IMR-90 (cell line): ENCODE measurements around the gene MAGI2. TPM values are rescaled to one million over a fixed set of nuclear protein-coding genes. Genes with fewer than 3 reads are reported as not detected.

Experiments
- ATAC-seq: fragments of 200-7000 bp; cut with Tn5 transposase; 2 replicates; pipeline ENCODE4 v1.9.1; 2020; ENCODE audit warnings: low read depth, mild to moderate bottlenecking, moderate library complexity
- BruUV-seq: library from RNA; stranded (reverse); fragments of 400-500 nt; replicated peaks from 2 replicates; lab custom pipeline; 2021; lab: Mats Ljungman, UMichigan
- CTCF ChIA-PET: fragments of 300-600 bp; formaldehyde crosslinking; extraction: SDS; loops from one replicate; lab custom pipeline; 2021; ENCODE audit warnings: antibody characterized with exemption; lab: Yijun Ruan, JAX
- POLR2A ChIA-PET: fragments of 300-600 bp; sonication (Branson Sonifier 250); formaldehyde crosslinking; loops from one replicate; lab custom pipeline; 2022; ENCODE audit warnings: antibody characterized with exemption; ENCODE audit not compliant: unreplicated experiment; lab: Charles Lee
- DNase-seq: peaks from one replicate; pipeline ENCODE4 v3.0.0; 2013
- H2AFZ ChIP-seq: replicated peaks from 2 replicates; pipeline ENCODE3; 2013; ENCODE audit warnings: low read length, mild to moderate bottlenecking; ENCODE audit not compliant: poor library complexity
- H2AK5ac ChIP-seq: 2 replicates; pipeline ENCODE4 v1.6.1; 2013; ENCODE audit warnings: low read depth, low read length, inconsistent platforms
- H2AK9ac ChIP-seq: replicated peaks from 2 replicates; pipeline ENCODE3; 2013; ENCODE audit warnings: mild to moderate bottlenecking, low read depth, low read length, moderate library complexity; ENCODE audit not compliant: poor library complexity
- H2BK120ac ChIP-seq: 2 replicates; pipeline ENCODE4 v1.6.1; 2013; ENCODE audit warnings: low read depth, low read length, inconsistent platforms
- H2BK15ac ChIP-seq: 3 replicates; pipeline ENCODE4 v1.6.1; 2013; ENCODE audit warnings: low read depth, low read length, inconsistent platforms
- H2BK20ac ChIP-seq: 2 replicates; pipeline ENCODE4 v1.6.1; 2013; ENCODE audit warnings: low read depth, mild to moderate bottlenecking, inconsistent platforms, low read length, moderate library complexity
- H2BK5ac ChIP-seq: 2 replicates; pipeline ENCODE4 v1.6.1; 2013; ENCODE audit warnings: mild to moderate bottlenecking, low read depth, low read length, inconsistent platforms; ENCODE audit not compliant: poor library complexity, severe bottlenecking
- H3K14ac ChIP-seq: replicated peaks from 2 replicates; pipeline ENCODE4 v1.6.1; 2013; ENCODE audit warnings: low read depth, low read length, inconsistent platforms
- H3K18ac ChIP-seq: 2 replicates; pipeline ENCODE4 v1.6.1; 2013; ENCODE audit warnings: low read depth, low read length, control low read depth
- H3K23ac ChIP-seq: 2 replicates; pipeline ENCODE4 v1.6.1; 2013; ENCODE audit warnings: low read depth, low read length, inconsistent platforms
- H3K27ac ChIP-seq: 2 replicates; pipeline ENCODE4 v1.5.1; 2013; ENCODE audit warnings: mild to moderate bottlenecking, control low read depth, low read length; ENCODE audit not compliant: insufficient read depth
- H3K27me3 ChIP-seq: 2 replicates; pipeline ENCODE4 v1.6.1; 2013; ENCODE audit warnings: low read length; ENCODE audit not compliant: control insufficient read depth, insufficient read depth
- H3K36me3 ChIP-seq: 2 replicates; pipeline ENCODE4 v1.6.1; 2013; ENCODE audit warnings: low read length, mixed read lengths; ENCODE audit not compliant: control insufficient read depth, insufficient read depth
- H3K4ac ChIP-seq: 2 replicates; pipeline ENCODE4 v1.6.1; 2013; ENCODE audit warnings: low read depth, low read length, inconsistent platforms
- H3K4me1 ChIP-seq: 2 replicates; pipeline ENCODE4 v1.6.1; 2013; ENCODE audit warnings: low read length, mixed read lengths; ENCODE audit not compliant: control insufficient read depth, insufficient read depth
- H3K4me2 ChIP-seq: 2 replicates; pipeline ENCODE4 v1.6.1; 2013; ENCODE audit warnings: low read depth, mild to moderate bottlenecking, control low read depth, low read length, moderate library complexity
- H3K4me3 ChIP-seq: 2 replicates; pipeline ENCODE4 v1.5.1; 2013; ENCODE audit warnings: low read depth, mild to moderate bottlenecking, control low read depth, low read length, moderate library complexity; ENCODE audit not compliant: insufficient read depth
- H3K56ac ChIP-seq: 2 replicates; pipeline ENCODE4 v1.6.1; 2013; ENCODE audit warnings: low read length, inconsistent platforms; ENCODE audit not compliant: insufficient read depth; ENCODE audit errors: extremely low read depth
- H3K79me1 ChIP-seq, 2 experiments: 2 replicates each; pipeline ENCODE4 v1.6.1; 2013; ENCODE audit warnings: low read length in 2 of 2, inconsistent platforms in 1 of 2, low read depth in 1 of 2
- H3K9ac ChIP-seq: 2 replicates; pipeline ENCODE4 v1.6.1; 2013; ENCODE audit warnings: low read depth, low read length, control low read depth
- H3K9me1 ChIP-seq: 2 replicates; pipeline ENCODE4 v1.6.1; 2013; ENCODE audit warnings: low read length, inconsistent platforms; ENCODE audit not compliant: insufficient read depth
- H3K9me3 ChIP-seq: 2 replicates; pipeline ENCODE4 v1.6.1; 2013; ENCODE audit warnings: low read length; ENCODE audit not compliant: control insufficient read depth, insufficient read depth
- H4K20me1 ChIP-seq: 2 replicates; pipeline ENCODE4 v1.6.1; 2013; ENCODE audit warnings: low read length, inconsistent platforms; ENCODE audit not compliant: insufficient read depth
- H4K5ac ChIP-seq: 2 replicates; pipeline ENCODE4 v1.6.1; 2013; ENCODE audit warnings: mild to moderate bottlenecking, low read depth, low read length, control low read depth
- H4K8ac ChIP-seq, 2 experiments: 2 replicates each; pipeline ENCODE4 v1.6.1; 2013; ENCODE audit warnings: low read depth in 2 of 2, low read length in 2 of 2, control low read depth in 1 of 2, inconsistent platforms in 1 of 2
- H4K91ac ChIP-seq: 2 replicates; pipeline ENCODE4 v1.6.1; 2013; ENCODE audit warnings: low read depth, low read length, inconsistent platforms; ENCODE audit not compliant: insufficient read depth
- FOS ChIP-seq: fragments of 150-350 bp; IDR thresholded peaks from 2 replicates; pipeline ENCODE4 v1.6.1; 2016; ENCODE audit warnings: low read depth, low read length
- WGBS, 2 experiments: methylation state at CpG; one replicate each; pipeline versions ENCODE4 v1.1.5 to v1.1.7; 2013; ENCODE audit warnings: missing lambda C conversion rate in 2 of 2; ENCODE audit not compliant: insufficient read length in 1 of 2; ENCODE audit errors: extremely low coverage in 2 of 2; 5-methylcytosine and 5-hydroxymethylcytosine counted together
- dilution Hi-C: fragments of 300-500 bp; cut with HindIII; formaldehyde crosslinking; loops from one replicate; pipeline ENCODE4 v1.14.3; 2018; ENCODE audit warnings: low sequenced_read_pairs; ENCODE audit not compliant: unreplicated experiment
- in situ Hi-C: fragments of 300-500 bp; cut with MboI; formaldehyde crosslinking; loops from 3 replicates; pipeline ENCODE4 v1.14.3; 2019; ENCODE audit warnings: low sequenced_read_pairs, inconsistent platforms, mixed read lengths
- intact Hi-C: fragments of 100-400 bp; cut with micrococcal nuclease; formaldehyde crosslinking; loops from 2 replicates; pipeline ENCODE4 v1.10.0; 2022
- polyA plus RNA-seq, 3 experiments: library from polyadenylated mRNA; depleted of rRNA; stranded (reverse); fragments of >200 nt; gene quantifications; 2 replicates each; pipeline ENCODE4 v1.2.3, GENCODE V29; 2012; ENCODE audit warnings: low replicate concordance in 1 of 3
- total RNA-seq: library from RNA; depleted of rRNA; stranded (reverse); fragments of >200 nt; gene quantifications from 2 replicates; pipeline ENCODE4 v1.2.3, GENCODE V29; 2012
- TF ChIP-seq, protein P1 (sequence below): conservative IDR thresholded peaks from 2 replicates; pipeline ENCODE4 v1.5.1; 2012; ENCODE audit warnings: mild to moderate bottlenecking, low read depth, low read length, improper control_type of control experiment
- TF ChIP-seq, protein P2 (sequence below): fragments of 150-350 bp; IDR thresholded peaks from 2 replicates; pipeline ENCODE4 v1.6.1; 2016; ENCODE audit warnings: low read depth, mild to moderate bottlenecking, low read length, moderate library complexity, borderline replicate concordance

The MAGI2 gene
- total and polyA plus RNA-seq, 2 of the 4 experiments (the other 2 are of a cell fraction) = 2.5 to 17.9 TPM

DNA sequence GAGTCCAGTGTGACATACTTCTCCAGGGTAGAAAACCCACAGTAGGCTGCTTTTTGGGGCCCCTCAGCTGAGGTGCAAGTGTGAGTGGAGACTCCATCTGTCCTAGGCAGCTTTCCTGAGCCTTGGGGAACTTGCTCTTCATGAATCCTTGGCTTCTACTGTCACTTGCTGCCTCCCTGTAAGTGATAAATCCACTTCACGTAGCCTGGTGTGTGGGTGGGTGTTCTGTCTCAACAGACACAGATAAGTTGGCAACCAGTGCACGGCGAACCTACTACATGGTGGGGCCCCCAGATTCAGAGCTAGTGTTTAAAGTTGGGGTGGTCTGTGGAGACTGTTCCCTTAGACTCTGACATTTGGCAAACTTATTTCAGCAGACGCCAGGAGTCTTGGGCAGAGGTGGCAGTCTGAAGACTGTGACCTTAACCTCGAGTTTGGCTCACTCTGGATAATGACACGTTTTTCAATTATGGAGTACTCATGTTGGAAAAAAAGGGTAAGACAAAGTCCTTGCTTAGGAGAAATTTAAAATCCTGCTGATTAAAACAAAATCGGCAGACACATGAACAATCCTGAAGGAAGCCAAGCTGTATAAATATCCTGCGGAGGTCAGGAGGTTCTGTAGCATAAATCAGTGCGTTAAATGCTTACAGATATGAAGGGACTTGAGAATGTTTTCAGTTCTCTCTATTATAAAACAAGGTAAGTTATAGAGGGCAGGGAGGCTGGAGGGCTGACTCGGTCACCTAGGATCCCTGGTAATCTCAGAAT lies 1278.0 kb downstream of the MAGI2 start:
- H3K14ac ChIP-seq = no peak overlapping the region
- DNase-seq = no peak
- no peak overlapping the region for H3K4ac ChIP-seq
- H3K4me2 ChIP-seq = no peak overlapping the region
- H2BK5ac ChIP-seq = no peak overlapping the region
- H3K9me1 ChIP-seq = peaks cover 3% of the 10 kb centered on the region; the same call in 1 of the 2 replicates
- no peaks in the 10 kb centered on the region for H3K9me3 ChIP-seq
- dilution Hi-C loops (no loop called here), in situ Hi-C loops (no loop called here), intact Hi-C loops (no loop called here)
- H2BK15ac ChIP-seq = no peak overlapping the region
- no peaks in the 10 kb centered on the region for H4K20me1 ChIP-seq
- H2AK9ac ChIP-seq = no peak overlapping the region
- H3K4me3 ChIP-seq = no peak overlapping the region
- no peak overlapping the region for H3K18ac ChIP-seq
- H2AK5ac ChIP-seq = no peak overlapping the region
- BruUV-seq = no TSS peak
- H3K23ac ChIP-seq = no peak overlapping the region
- TF ChIP-seq, protein P1, sequence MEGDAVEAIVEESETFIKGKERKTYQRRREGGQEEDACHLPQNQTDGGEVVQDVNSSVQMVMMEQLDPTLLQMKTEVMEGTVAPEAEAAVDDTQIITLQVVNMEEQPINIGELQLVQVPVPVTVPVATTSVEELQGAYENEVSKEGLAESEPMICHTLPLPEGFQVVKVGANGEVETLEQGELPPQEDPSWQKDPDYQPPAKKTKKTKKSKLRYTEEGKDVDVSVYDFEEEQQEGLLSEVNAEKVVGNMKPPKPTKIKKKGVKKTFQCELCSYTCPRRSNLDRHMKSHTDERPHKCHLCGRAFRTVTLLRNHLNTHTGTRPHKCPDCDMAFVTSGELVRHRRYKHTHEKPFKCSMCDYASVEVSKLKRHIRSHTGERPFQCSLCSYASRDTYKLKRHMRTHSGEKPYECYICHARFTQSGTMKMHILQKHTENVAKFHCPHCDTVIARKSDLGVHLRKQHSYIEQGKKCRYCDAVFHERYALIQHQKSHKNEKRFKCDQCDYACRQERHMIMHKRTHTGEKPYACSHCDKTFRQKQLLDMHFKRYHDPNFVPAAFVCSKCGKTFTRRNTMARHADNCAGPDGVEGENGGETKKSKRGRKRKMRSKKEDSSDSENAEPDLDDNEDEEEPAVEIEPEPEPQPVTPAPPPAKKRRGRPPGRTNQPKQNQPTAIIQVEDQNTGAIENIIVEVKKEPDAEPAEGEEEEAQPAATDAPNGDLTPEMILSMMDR = no peak
- TF ChIP-seq, protein P2, sequence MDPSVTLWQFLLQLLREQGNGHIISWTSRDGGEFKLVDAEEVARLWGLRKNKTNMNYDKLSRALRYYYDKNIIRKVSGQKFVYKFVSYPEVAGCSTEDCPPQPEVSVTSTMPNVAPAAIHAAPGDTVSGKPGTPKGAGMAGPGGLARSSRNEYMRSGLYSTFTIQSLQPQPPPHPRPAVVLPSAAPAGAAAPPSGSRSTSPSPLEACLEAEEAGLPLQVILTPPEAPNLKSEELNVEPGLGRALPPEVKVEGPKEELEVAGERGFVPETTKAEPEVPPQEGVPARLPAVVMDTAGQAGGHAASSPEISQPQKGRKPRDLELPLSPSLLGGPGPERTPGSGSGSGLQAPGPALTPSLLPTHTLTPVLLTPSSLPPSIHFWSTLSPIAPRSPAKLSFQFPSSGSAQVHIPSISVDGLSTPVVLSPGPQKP = no peak
- TF ChIP-seq FOS = no peak
- no peak overlapping the region for H3K27ac ChIP-seq
- no peak overlapping the region for H4K5ac ChIP-seq
- no peaks in the 10 kb centered on the region for H3K4me1 ChIP-seq
- ChIA-PET POLR2A (no interaction called here), CTCF (no interaction called here)
- H4K91ac ChIP-seq = no peak overlapping the region
- H3K9ac ChIP-seq = no peak overlapping the region
- no peak overlapping the region for H2AFZ ChIP-seq
- H4K8ac ChIP-seq = no peak overlapping the region
- no peak overlapping the region for H3K56ac ChIP-seq
- no peak overlapping the region for H2BK120ac ChIP-seq
- WGBS, 2 experiments = 20% methylated on average over 1 of the region's 10 CpGs; no CpG with 5 or more reads in 1 of the 2 experiments
- H3K36me3 ChIP-seq = no peaks in the 10 kb centered on the region
- no peak for ATAC-seq
- no peaks in the 10 kb centered on the region for H3K79me1 ChIP-seq
- H3K27me3 ChIP-seq = no peaks in the 10 kb centered on the region
- H2BK20ac ChIP-seq = no peak overlapping the region
